ENCODE results near the gene ZNF586. TPM values are rescaled to one million over a fixed set of nuclear protein-coding genes. Genes with fewer than 3 reads are reported as not detected.
"Not testable (repeated sequence)": the region's sequence is repeated elsewhere in the genome, so short reads cannot be mapped to it uniquely, and the experiment has no call there.

Gene ZNF586
- total and polyA plus RNA-seq, 2 experiments from 2014 or later, result 8.4 to 15.0 TPM

DNA sequence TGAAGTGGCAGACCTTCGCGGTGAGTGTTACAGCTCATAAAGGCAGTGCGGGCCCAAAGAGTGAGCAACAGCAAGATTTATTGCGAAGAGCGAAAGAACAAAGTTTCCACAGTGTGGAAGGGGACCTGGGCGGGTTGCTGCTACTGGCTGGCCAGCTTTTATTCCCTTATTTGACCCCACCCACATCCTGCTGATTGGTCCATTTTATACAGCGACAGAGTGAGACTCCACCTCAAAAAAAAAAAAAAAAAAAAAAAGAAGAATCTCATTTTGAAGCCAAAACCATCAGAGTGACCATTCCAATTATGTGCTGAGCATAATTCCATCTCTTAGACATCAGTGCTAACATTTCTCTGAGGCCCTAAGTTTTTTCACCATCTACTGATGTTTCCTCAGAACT lies 47.2 kb downstream of the ZNF586 start:
- no peaks in the 10 kb centered on the region for H3K36me3 ChIP-seq
- no peak for TF ChIP-seq CTCF (IDR thresholded peaks at IDR 0.05; ENCODE audit: low read depth, low read length)
- peaks cover 7% of the 10 kb centered on the region for H3K4me1 ChIP-seq (ENCODE audit: low read depth)
- no peak for DNase-seq (ENCODE audit: low read depth in 1 of 2, low spot score in 1 of 2)
- no peak overlapping the region for H3K27ac ChIP-seq
- H3K9me3 ChIP-seq (ENCODE audit: low read depth), result no peaks in the 10 kb centered on the region
- no peaks in the 10 kb centered on the region for H3K27me3 ChIP-seq
- H3K4me3 ChIP-seq, result no peak overlapping the region

DNA sequence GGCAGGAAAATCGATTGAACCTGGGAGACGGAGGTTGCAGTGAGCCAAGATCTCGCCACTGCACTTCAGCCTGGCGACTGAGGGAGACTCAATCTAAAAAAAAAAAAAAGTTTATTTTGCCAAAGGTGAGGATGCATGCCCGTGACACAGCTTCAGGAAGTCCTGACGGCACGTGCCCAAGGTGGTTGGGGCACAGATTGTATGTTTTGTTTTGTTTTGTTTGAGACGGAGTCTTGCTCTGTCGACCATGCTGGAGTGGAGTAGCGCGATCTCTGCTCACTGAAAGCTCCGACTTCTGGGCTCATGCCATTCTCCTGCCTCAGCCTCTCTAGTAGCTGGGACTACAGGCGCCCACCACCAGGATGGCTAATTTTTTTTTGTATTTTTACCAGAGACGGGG lies 48.5 kb downstream of the ZNF586 start:
- H3K27me3 ChIP-seq, result no peaks in the 10 kb centered on the region
- no peak for DNase-seq (ENCODE audit: low read depth in 1 of 2, low spot score in 1 of 2)
- no peak overlapping the region for H3K4me3 ChIP-seq
- no peak for TF ChIP-seq CTCF (IDR thresholded peaks at IDR 0.05; ENCODE audit: low read depth, low read length)
- H3K9me3 ChIP-seq (ENCODE audit: low read depth), result no peaks in the 10 kb centered on the region
- peaks cover 7% of the 10 kb centered on the region for H3K4me1 ChIP-seq (ENCODE audit: low read depth)
- H3K36me3 ChIP-seq, result no peaks in the 10 kb centered on the region
- peak overlapping the region; percentile 93 for H3K27ac ChIP-seq

DNA sequence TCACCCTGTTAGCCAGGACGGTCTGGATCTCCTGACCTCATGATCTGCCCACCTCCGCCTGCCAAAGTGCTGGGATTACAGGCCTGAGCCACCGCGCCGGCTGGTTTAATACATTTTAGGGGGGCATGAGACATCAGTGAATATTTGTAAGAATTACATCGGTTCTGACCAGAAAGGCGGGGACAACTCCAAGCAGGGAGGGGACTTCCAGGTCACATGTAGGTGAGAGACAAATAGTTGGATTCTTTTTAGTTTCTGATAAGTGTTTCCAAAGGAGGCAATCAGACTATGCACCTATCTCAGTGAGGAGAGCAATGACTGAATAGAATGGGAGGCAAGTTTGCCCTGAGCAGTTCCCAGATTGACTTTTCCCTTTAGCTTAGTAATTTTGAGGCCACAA lies 48.9 kb downstream of the ZNF586 start:
- Histone ChIP-seq H3K36me3 (no peaks in the 10 kb centered on the region), H3K9me3 (ENCODE audit: low read depth) (no peaks in the 10 kb centered on the region), H3K27ac (peak overlapping the region; percentile 93), H3K27me3 (no peaks in the 10 kb centered on the region), H3K4me1 (ENCODE audit: low read depth) (peaks cover 7% of the 10 kb centered on the region), H3K4me3 (no peak overlapping the region)
- no peak for TF ChIP-seq CTCF (IDR thresholded peaks at IDR 0.05; ENCODE audit: low read depth, low read length)
- no peak for DNase-seq (ENCODE audit: low read depth in 1 of 2, low spot score in 1 of 2)

DNA sequence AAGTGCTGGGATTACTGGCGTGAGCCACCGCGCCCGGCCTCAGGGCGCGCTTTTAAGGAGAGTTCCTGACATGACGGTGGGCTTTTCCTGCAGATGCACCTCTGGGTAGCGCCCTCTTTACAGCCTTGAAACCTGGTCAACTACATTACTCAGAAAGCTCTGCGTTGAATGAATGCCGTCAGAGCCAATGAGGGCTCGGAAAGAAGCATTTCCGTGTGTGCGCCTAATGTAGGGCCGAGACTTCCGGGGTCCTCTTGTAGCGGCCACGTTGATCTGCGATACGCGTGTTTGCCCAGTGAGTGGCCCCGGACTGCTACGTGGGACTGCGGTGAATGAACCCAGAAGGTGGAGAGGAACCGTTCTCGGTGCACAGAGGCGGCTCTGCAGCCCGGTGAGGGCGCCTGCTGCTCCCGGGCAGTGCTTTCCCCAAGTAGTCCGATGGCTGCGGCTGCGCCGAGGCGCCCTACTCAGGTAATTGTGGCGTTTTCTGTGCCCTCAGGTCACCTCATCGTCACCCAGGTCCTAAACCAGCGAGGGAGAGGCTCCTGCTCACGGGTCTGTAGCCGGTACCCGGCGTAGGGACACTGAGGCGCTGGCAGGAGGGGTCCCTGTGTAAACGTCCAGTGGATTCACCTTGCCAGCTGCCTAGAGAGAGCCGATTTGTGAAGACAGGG lies 50.1 kb downstream of the ZNF586 start:
- Histone ChIP-seq H3K27ac (peak overlapping the region; percentile 93), H3K36me3 (no peaks in the 10 kb centered on the region), H3K4me1 (ENCODE audit: low read depth) (peaks cover 12% of the 10 kb centered on the region), H3K4me3 (peak overlapping the region; percentile 71), H3K27me3 (no peaks in the 10 kb centered on the region), H3K9me3 (ENCODE audit: low read depth) (no peaks in the 10 kb centered on the region)
- DNase-seq (ENCODE audit: low read depth in 1 of 2, low spot score in 1 of 2), result peak; percentile 94 to 95
- TF ChIP-seq CTCF (IDR thresholded peaks at IDR 0.05; ENCODE audit: low read depth, low read length), result peak; percentile 24

DNA sequence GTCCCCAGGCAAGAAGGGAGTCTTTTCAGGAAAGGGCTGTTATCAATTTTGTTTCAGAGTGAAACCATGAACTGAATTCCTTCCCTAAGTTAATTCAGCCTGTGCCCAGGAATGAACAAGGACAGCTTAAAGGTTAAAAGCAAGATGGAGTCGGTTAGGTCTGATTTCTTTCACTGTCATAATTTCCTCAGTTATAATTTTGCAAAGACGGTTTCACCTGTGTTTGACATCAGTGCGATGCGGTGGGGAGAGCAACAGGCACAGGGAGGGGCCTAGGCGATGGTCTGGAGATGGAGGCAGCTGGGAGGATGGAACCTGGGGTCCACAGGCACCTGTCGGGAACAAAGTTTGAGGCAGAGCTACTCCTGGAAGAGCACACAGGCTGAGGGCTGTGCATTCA lies 51.1 kb downstream of the ZNF586 start:
- no peaks in the 10 kb centered on the region for H3K9me3 ChIP-seq (ENCODE audit: low read depth)
- peaks cover 12% of the 10 kb centered on the region for H3K4me1 ChIP-seq (ENCODE audit: low read depth)
- H3K27ac ChIP-seq, result peak overlapping the region; percentile 93

DNA sequence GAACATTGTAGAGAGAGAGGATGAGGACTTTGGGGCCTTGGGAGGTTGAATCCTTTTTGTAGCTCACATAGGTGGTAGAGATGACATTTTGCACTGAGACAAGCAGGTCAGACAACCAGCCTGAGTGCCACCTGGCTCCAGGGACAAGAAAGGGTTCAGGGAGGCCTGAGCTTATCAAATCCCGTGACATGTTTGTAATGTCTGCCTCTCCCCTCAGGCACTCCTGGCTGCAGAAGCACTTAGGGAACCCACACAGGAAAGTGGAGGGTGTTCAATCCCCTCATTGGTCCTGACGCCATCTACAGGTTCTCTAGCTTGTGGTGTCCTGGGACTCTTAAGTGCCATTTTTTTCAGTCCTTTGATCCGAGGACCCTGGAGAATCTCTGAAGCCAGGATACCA lies 51.6 kb downstream of the ZNF586 start:
- H3K4me3 ChIP-seq; H3K9me3 ChIP-seq (ENCODE audit: low read depth); DNase-seq (ENCODE audit: low read depth in 1 of 2, low spot score in 1 of 2); H3K36me3 ChIP-seq; H3K27me3 ChIP-seq: not testable (repeated sequence)
- peak overlapping the region; percentile 93 for H3K27ac ChIP-seq
- peaks cover 12% of the 10 kb centered on the region for H3K4me1 ChIP-seq (ENCODE audit: low read depth)

More for the DNA sequence above, 51.1 kb downstream of the ZNF586 start:
- Histone ChIP-seq H3K4me3 (peak overlapping the region; percentile 71), H3K36me3 (no peaks in the 10 kb centered on the region), H3K27me3 (no peaks in the 10 kb centered on the region)
- no peak for TF ChIP-seq CTCF (IDR thresholded peaks at IDR 0.05; ENCODE audit: low read depth, low read length)
- DNase-seq (ENCODE audit: low read depth in 1 of 2, low spot score in 1 of 2), result no peak

DNA sequence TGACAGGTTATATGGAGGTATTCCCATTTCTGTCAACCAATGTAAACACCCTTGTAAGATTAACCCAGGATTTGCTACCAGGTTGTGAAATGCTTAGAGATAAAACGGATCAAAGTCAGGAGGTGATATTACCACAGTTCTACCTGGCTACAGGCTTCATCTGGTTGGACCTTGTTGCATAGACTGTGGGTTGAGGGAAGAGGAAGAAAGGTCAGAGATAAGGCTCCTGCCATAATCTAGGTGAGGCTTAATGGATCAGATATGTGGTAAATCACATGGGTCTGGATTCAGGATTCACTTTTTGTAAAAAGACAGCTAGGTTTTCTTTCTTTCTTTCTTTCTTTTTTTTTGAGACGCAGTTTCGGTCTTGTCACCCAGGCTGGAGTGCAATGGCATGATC lies 52.0 kb downstream of the ZNF586 start:
- H3K27me3 ChIP-seq; H3K4me3 ChIP-seq; H3K9me3 ChIP-seq (ENCODE audit: low read depth); H3K36me3 ChIP-seq; DNase-seq (ENCODE audit: low read depth in 1 of 2, low spot score in 1 of 2): not testable (repeated sequence)
- H3K27ac ChIP-seq, result peak overlapping the region; percentile 60
- peaks cover 12% of the 10 kb centered on the region for H3K4me1 ChIP-seq (ENCODE audit: low read depth)

- not testable (repeated sequence) for H3K27me3 ChIP-seq, H3K4me3 ChIP-seq
Measured at GRCh38 chr19:57823155-57823554, 53.7 kb downstream of the ZNF586 start.

GRCh38 chr19:57823608-57824007 lies 54.1 kb downstream of the ZNF586 start:
- H3K27me3 ChIP-seq; H3K36me3 ChIP-seq; DNase-seq (ENCODE audit: low read depth in 1 of 2, low spot score in 1 of 2); H3K9me3 ChIP-seq (ENCODE audit: low read depth); H3K4me3 ChIP-seq; H3K27ac ChIP-seq: not testable (repeated sequence)
- peaks cover 18% of the 10 kb centered on the region for H3K4me1 ChIP-seq (ENCODE audit: low read depth)

More at GRCh38 chr19:57823155-57823554, 53.7 kb downstream of the ZNF586 start:
- not testable (repeated sequence) for H3K27ac ChIP-seq; H3K36me3 ChIP-seq; DNase-seq (ENCODE audit: low read depth in 1 of 2, low spot score in 1 of 2); H3K9me3 ChIP-seq (ENCODE audit: low read depth)
- peaks cover 14% of the 10 kb centered on the region for H3K4me1 ChIP-seq (ENCODE audit: low read depth)
